Stimulated activated naive CD8-positive, alpha-beta T cell treated with anti-CD3 and anti-CD28 coated beads, Interleukin-15, amount 100 ng/mL, for 72 hours (primary cell): ENCODE data around the gene HOXD10.

Experiments
- ATAC-seq: fragments of 150-1000 bp; cut with Tn5 transposase; 2 replicates; pipeline ENCODE4 v1.10.0; 2021; ENCODE audit warnings: mild to moderate bottlenecking, moderate library complexity
- DNase-seq, 2 donors: peaks; one replicate each; pipeline ENCODE4 v3.0.0; 2021 to 2022
- H3K27ac Mint-ChIP-seq, 2 donors: one replicate each; pipeline ENCODE4 v1.8.0; 2022; ENCODE audit warnings: mild to moderate bottlenecking in 2 of 2, mixed read lengths in 2 of 2, moderate library complexity in 2 of 2
- H3K27me3 Mint-ChIP-seq: one replicate; pipeline ENCODE4 v1.8.0; 2022; ENCODE audit warnings: mixed read lengths
- H3K4me1 Mint-ChIP-seq: one replicate; pipeline ENCODE4 v1.8.0; 2022; ENCODE audit warnings: mild to moderate bottlenecking, mixed read lengths
- H3K4me3 Mint-ChIP-seq, 2 donors: one replicate each; pipeline ENCODE4 v1.8.0; 2022; ENCODE audit warnings: mild to moderate bottlenecking in 2 of 2, mixed read lengths in 2 of 2, moderate library complexity in 1 of 2
- H3K9me3 Mint-ChIP-seq, 2 donors: one replicate each; pipeline ENCODE4 v1.8.0; 2022; ENCODE audit warnings: mixed read lengths in 2 of 2

Gene HOXD10

GRCh38 chr2:176088048-176088936 lies 28.3 kb upstream of the HOXD10 start:
- peaks cover 99% of the 10 kb centered on the region for H3K27me3 Mint-ChIP-seq
- DNase-seq (no peak), ATAC-seq (no peak)
- H3K4me3 Mint-ChIP-seq = peak overlapping the region; percentile 68
- no peak overlapping the region for H3K27ac Mint-ChIP-seq
- H3K4me1 Mint-ChIP-seq = peaks cover 26% of the 10 kb centered on the region
- peaks cover 8 to 18% of the 10 kb centered on the region in 2 donors for H3K9me3 Mint-ChIP-seq

- H3K4me1 Mint-ChIP-seq = peaks cover 33% of the 10 kb centered on the region
- no peak for DNase-seq
- peaks cover 99% of the 10 kb centered on the region for H3K27me3 Mint-ChIP-seq
- H3K27ac Mint-ChIP-seq = no peak overlapping the region
- no peak for ATAC-seq
- no peak overlapping the region for H3K4me3 Mint-ChIP-seq
- H3K9me3 Mint-ChIP-seq = peaks cover 0 to 12% of the 10 kb centered on the region in 2 donors
Measured at GRCh38 chr2:176088937-176089842, 27.4 kb upstream of the HOXD10 start.

GRCh38 chr2:176089843-176090395 lies 26.7 kb upstream of the HOXD10 start:
- Mint-ChIP-seq H3K9me3 (peaks cover 0 to 9% of the 10 kb centered on the region in 2 donors), H3K27me3 (peaks cover 99% of the 10 kb centered on the region), H3K4me3 (no peak overlapping the region), H3K4me1 (peaks cover 30% of the 10 kb centered on the region), H3K27ac (peak overlapping the region in 1 of 2 donors; percentile 8)
- no peak for DNase-seq
- no peak for ATAC-seq

- Mint-ChIP-seq H3K4me1 (peaks cover 26% of the 10 kb centered on the region), H3K27me3 (peaks cover 99% of the 10 kb centered on the region), H3K4me3 (no peak overlapping the region), H3K27ac (no peak overlapping the region), H3K9me3 (peaks cover 0 to 9% of the 10 kb centered on the region in 2 donors)
- DNase-seq (no peak), ATAC-seq (no peak)
Measured at GRCh38 chr2:176090862-176091261, 25.7 kb upstream of the HOXD10 start.

GRCh38 chr2:176091329-176092258 lies 25.0 kb upstream of the HOXD10 start:
- peaks cover 0 to 9% of the 10 kb centered on the region in 2 donors for H3K9me3 Mint-ChIP-seq
- peak overlapping the region in 1 of 2 donors; percentile 75 for H3K27ac Mint-ChIP-seq
- ATAC-seq (no peak), DNase-seq (no peak)
- peak overlapping the region; percentile 52 to 68 for H3K4me3 Mint-ChIP-seq
- peaks cover 99% of the 10 kb centered on the region for H3K27me3 Mint-ChIP-seq
- H3K4me1 Mint-ChIP-seq = peaks cover 29% of the 10 kb centered on the region

- H3K9me3 Mint-ChIP-seq = no peaks in the 10 kb centered on the region
- no peak for ATAC-seq
- H3K4me3 Mint-ChIP-seq = peak within 1 kb of the TSS; percentile 52 to 77
- H3K4me1 Mint-ChIP-seq = peaks cover 38% of the 10 kb centered on the region
- peaks cover 99% of the 10 kb centered on the region for H3K27me3 Mint-ChIP-seq
- H3K27ac Mint-ChIP-seq = peak within 1 kb of the TSS in 1 of 2 donors; percentile 75
- DNase-seq = no peak
Measured at GRCh38 chr2:176092270-176093144, 24.1 kb upstream of the HOXD10 start, which contains the start of gene HOXD13. Gene HOXD13 (plus strand): TSS chr2:176092721. CDS start chr2:176092891, 170 bp downstream.

- DNase-seq = no peak
- no peaks in the 10 kb centered on the region for H3K9me3 Mint-ChIP-seq
- H3K27ac Mint-ChIP-seq = no peak overlapping the region
- ATAC-seq = no peak
- peak overlapping the region; percentile 26 to 77 for H3K4me3 Mint-ChIP-seq
- peaks cover 41% of the 10 kb centered on the region for H3K4me1 Mint-ChIP-seq
- peaks cover 99% of the 10 kb centered on the region for H3K27me3 Mint-ChIP-seq
Measured at GRCh38 chr2:176093145-176093897, 23.3 kb upstream of the HOXD10 start.

GRCh38 chr2:176093898-176094249 lies 22.7 kb upstream of the HOXD10 start:
- H3K27ac Mint-ChIP-seq = no peak overlapping the region
- no peaks in the 10 kb centered on the region for H3K9me3 Mint-ChIP-seq
- DNase-seq (no peak), ATAC-seq (no peak)
- H3K4me3 Mint-ChIP-seq = peak overlapping the region in 1 of 2 donors; percentile 47
- peaks cover 99% of the 10 kb centered on the region for H3K27me3 Mint-ChIP-seq
- peaks cover 43% of the 10 kb centered on the region for H3K4me1 Mint-ChIP-seq

GRCh38 chr2:176094349-176094748 lies 22.2 kb upstream of the HOXD10 start:
- no peaks in the 10 kb centered on the region for H3K9me3 Mint-ChIP-seq
- H3K4me1 Mint-ChIP-seq = peaks cover 45% of the 10 kb centered on the region
- DNase-seq = no peak
- no peak for ATAC-seq
- H3K27me3 Mint-ChIP-seq = peaks cover 99% of the 10 kb centered on the region
- H3K4me3 Mint-ChIP-seq = no peak overlapping the region
- H3K27ac Mint-ChIP-seq = no peak overlapping the region

GRCh38 chr2:176095421-176095820 lies 21.2 kb upstream of the HOXD10 start:
- Mint-ChIP-seq H3K4me3 (no peak overlapping the region), H3K27ac (no peak overlapping the region), H3K9me3 (no peaks in the 10 kb centered on the region), H3K27me3 (peaks cover 99% of the 10 kb centered on the region), H3K4me1 (peaks cover 50% of the 10 kb centered on the region)
- ATAC-seq (no peak), DNase-seq (no peak)

GRCh38 chr2:176096243-176096985 lies 20.2 kb upstream of the HOXD10 start:
- Mint-ChIP-seq H3K4me3 (peak overlapping the region; percentile 70 to 80), H3K4me1 (peaks cover 50% of the 10 kb centered on the region), H3K27ac (no peak overlapping the region), H3K9me3 (no peaks in the 10 kb centered on the region), H3K27me3 (peaks cover 99% of the 10 kb centered on the region)
- ATAC-seq (no peak), DNase-seq (no peak)

- ATAC-seq (peak; percentile 86), DNase-seq (peak; percentile 65 to 71)
- H3K4me3 Mint-ChIP-seq = peak overlapping the region; percentile 70 to 80
- H3K9me3 Mint-ChIP-seq = no peaks in the 10 kb centered on the region
- H3K4me1 Mint-ChIP-seq = peaks cover 44% of the 10 kb centered on the region
- peaks cover 99% of the 10 kb centered on the region for H3K27me3 Mint-ChIP-seq
- no peak overlapping the region for H3K27ac Mint-ChIP-seq
Measured at GRCh38 chr2:176096986-176097819, 19.4 kb upstream of the HOXD10 start.
